Transverse colon (tissue), 4 donors: ENCODE data around the gene FCHSD2.

Experiments used
- EP300 ChIP-seq: sonication (generic); formaldehyde crosslinking; IDR thresholded peaks from one replicate; pipeline ENCODE4 v1.6.1; 2017; ENCODE audit warnings: antibody characterized with exemption, low read depth
- POLR2A ChIP-seq: fragments of 450-650 bp; IDR thresholded peaks from one replicate; pipeline ENCODE4 v1.6.1; 2016; ENCODE audit warnings: antibody characterized with exemption, mild to moderate bottlenecking, moderate library complexity
- POLR2AphosphoS5 ChIP-seq, 3 donors: sonication (generic); formaldehyde crosslinking; IDR thresholded peaks; one replicate each; pipeline ENCODE4 v1.6.1; 2016; ENCODE audit warnings: antibody characterized with exemption in 3 of 3
- TF ChIP-seq, protein P1 (sequence below), 5 experiments: fragments of 200-600 bp in 3 of 5; fragments of 450-650 bp in 2 of 5; sonication (generic) in 3 of 5; IDR thresholded peaks; 1 replicate in 2 of 5; 2 replicates in 3 of 5; pipeline ENCODE4 v1.5.1; 2016 to 2017; ENCODE audit warnings: antibody characterized with exemption in 5 of 5, inconsistent platforms in 3 of 5, mild to moderate bottlenecking in 2 of 5, moderate library complexity in 1 of 5

GRCh38 chr11:73117071-73117470, 25.0 kb downstream of the FCHSD2 start:
- TF ChIP-seq, protein P1, sequence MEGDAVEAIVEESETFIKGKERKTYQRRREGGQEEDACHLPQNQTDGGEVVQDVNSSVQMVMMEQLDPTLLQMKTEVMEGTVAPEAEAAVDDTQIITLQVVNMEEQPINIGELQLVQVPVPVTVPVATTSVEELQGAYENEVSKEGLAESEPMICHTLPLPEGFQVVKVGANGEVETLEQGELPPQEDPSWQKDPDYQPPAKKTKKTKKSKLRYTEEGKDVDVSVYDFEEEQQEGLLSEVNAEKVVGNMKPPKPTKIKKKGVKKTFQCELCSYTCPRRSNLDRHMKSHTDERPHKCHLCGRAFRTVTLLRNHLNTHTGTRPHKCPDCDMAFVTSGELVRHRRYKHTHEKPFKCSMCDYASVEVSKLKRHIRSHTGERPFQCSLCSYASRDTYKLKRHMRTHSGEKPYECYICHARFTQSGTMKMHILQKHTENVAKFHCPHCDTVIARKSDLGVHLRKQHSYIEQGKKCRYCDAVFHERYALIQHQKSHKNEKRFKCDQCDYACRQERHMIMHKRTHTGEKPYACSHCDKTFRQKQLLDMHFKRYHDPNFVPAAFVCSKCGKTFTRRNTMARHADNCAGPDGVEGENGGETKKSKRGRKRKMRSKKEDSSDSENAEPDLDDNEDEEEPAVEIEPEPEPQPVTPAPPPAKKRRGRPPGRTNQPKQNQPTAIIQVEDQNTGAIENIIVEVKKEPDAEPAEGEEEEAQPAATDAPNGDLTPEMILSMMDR (IDR thresholded peaks at IDR 0.05): no peak
- TF ChIP-seq EP300 (no peak), POLR2AphosphoS5 (IDR thresholded peaks at IDR 0.05) (no peak), POLR2A (no peak)
